K562 (cell line): ENCODE results near the gene ATP6V1A. TPM values are rescaled to one million over a fixed set of nuclear protein-coding genes. Genes with fewer than 3 reads are reported as not detected.

Experiments used
- ARHGAP35 ChIP-seq: fragments of 450-650 bp; IDR thresholded peaks from 2 replicates; pipeline ENCODE4 v1.6.1; 2018; ENCODE audit not compliant: partially characterized antibody
- CHD4 ChIP-seq: fragments of 200-600 bp; sonication (generic); IDR thresholded peaks from 3 replicates; pipeline ENCODE4 v1.6.1; 2012; ENCODE audit warnings: low read depth, mild to moderate bottlenecking, mixed read lengths, low read length, inconsistent platforms; ENCODE audit not compliant: insufficient read depth, insufficient replicate concordance, poor library complexity, severe bottlenecking
- CXXC5 ChIP-seq: fragments of 250-450 bp; sonication (Bioruptor Pico); IDR thresholded peaks from 2 replicates; pipeline ENCODE4 v1.8.0; 2022; ENCODE audit warnings: inconsistent platforms, mild to moderate bottlenecking, moderate library complexity
- ETV5 ChIP-seq: sonication (generic); formaldehyde crosslinking; IDR thresholded peaks from 2 replicates; pipeline ENCODE4 v1.4.0; 2020; ENCODE audit warnings: low read depth, mild to moderate bottlenecking, missing genetic modification reagents
- FOXP4 ChIP-seq: sonication (generic); formaldehyde crosslinking; IDR thresholded peaks from 2 replicates; pipeline ENCODE4 v1.8.0; 2022; ENCODE audit warnings: mild to moderate bottlenecking, missing genetic modification reagents, borderline replicate concordance
- HNRNPH1 ChIP-seq: fragments of 200-400 bp; formaldehyde crosslinking; optimal IDR thresholded peaks from 2 replicates; pipeline ENCODE3; 2017; ENCODE audit warnings: low read depth, mild to moderate bottlenecking, low read length, moderate library complexity
- MED1 ChIP-seq: sonication (generic); formaldehyde crosslinking; IDR thresholded peaks from 2 replicates; pipeline ENCODE4 v1.8.1; 2023; ENCODE audit warnings: missing genetic modification reagents, borderline replicate concordance
- MYBL2 ChIP-seq, 2 experiments: fragments of 450-650 bp in 1 of 2; sonication (generic) in 1 of 2; formaldehyde crosslinking in 1 of 2; IDR thresholded peaks; 2 replicates each; pipeline versions ENCODE4 v1.6.1 to v1.8.1; 2017 to 2022; ENCODE audit warnings: borderline replicate concordance in 1 of 2, inconsistent platforms in 1 of 2, low read depth in 1 of 2, mild to moderate bottlenecking in 1 of 2, missing genetic modification reagents in 1 of 2, moderate library complexity in 1 of 2
- NCOA4 ChIP-seq: fragments of 450-650 bp; IDR thresholded peaks from 2 replicates; pipeline ENCODE4 v1.6.1; 2018; ENCODE audit warnings: mild to moderate bottlenecking; ENCODE audit not compliant: partially characterized antibody
- SAP30 ChIP-seq: fragments of 200-600 bp; sonication (generic); IDR thresholded peaks from 2 replicates; pipeline ENCODE4 v1.6.1; 2012; ENCODE audit warnings: borderline replicate concordance, low read depth, mild to moderate bottlenecking, moderate library complexity, low read length, control low read depth, inconsistent platforms; ENCODE audit not compliant: insufficient read depth, poor library complexity, severe bottlenecking
- STAT5A ChIP-seq: IDR thresholded peaks from 2 replicates; pipeline ENCODE4 v1.6.1; 2012; ENCODE audit warnings: low read length, inconsistent platforms, borderline replicate concordance
- ZKSCAN1 ChIP-seq: fragments of 150-350 bp; IDR thresholded peaks from 2 replicates; pipeline ENCODE4 v1.6.1; 2016; ENCODE audit warnings: low read depth, low read length
- ZNF395 ChIP-seq: fragments of 200-800 bp; sonication (Bioruptor generic); IDR thresholded peaks from 2 replicates; pipeline ENCODE4 v1.6.1; 2017; ENCODE audit warnings: missing genetic modification characterization, missing compliant biosample characterization
- ZNF551 ChIP-seq: fragments of 250-450 bp; sonication (Bioruptor Pico); IDR thresholded peaks from 2 replicates; pipeline ENCODE4 v1.5.0; 2021; ENCODE audit warnings: mild to moderate bottlenecking, moderate library complexity
- ZNF740 ChIP-seq, 3 experiments: fragments of 200-800 bp in 1 of 3; sonication (Bioruptor generic) in 1 of 3; sonication (generic) in 1 of 3; formaldehyde crosslinking in 1 of 3; IDR thresholded peaks; 2 replicates each; pipeline versions ENCODE4 v1.6.1 to v1.8.0; 2016 to 2022; ENCODE audit warnings: mild to moderate bottlenecking in 2 of 3, missing compliant biosample characterization in 2 of 3, missing genetic modification characterization in 2 of 3, missing genetic modification reagents in 1 of 3
- ZNF780A ChIP-seq: fragments of 250-450 bp; sonication (Bioruptor Pico); IDR thresholded peaks from 2 replicates; pipeline ENCODE4 v1.5.0; 2021; ENCODE audit warnings: mild to moderate bottlenecking
- polyA plus RNA-seq, 8 experiments: library from polyadenylated mRNA; depleted of rRNA in 4 of 8; stranded (reverse) in 5 of 8; unstranded in 3 of 8; fragments of >200 nt; fragmentation: Nextera tagmentation in 2 of 8; fragmentation: Illumina TruSeq in 1 of 8; extraction: Ambion mirVana in 2 of 8; extraction: Trizol in 1 of 8; gene quantifications; 2 replicates each; pipeline versions ENCODE4 v1.2.1 to v1.2.3, GENCODE V29; 2011 to 2014; ENCODE audit warnings: inconsistent platforms in 1 of 8, missing spikeins in 1 of 8
- total RNA-seq, 7 experiments: library from RNA; depleted of rRNA in 6 of 7; stranded (reverse); fragments of >200 nt in 6 of 7; fragmentation: Illumina TruSeq in 2 of 7; extraction: Trizol in 2 of 7; gene quantifications; 2 replicates each; pipeline versions ENCODE4 v1.2.1 to v1.2.3, GENCODE V29; 2011 to 2021; ENCODE audit warnings: low replicate concordance in 1 of 7
- TF ChIP-seq, protein P1 (sequence below): fragments of 450-650 bp; IDR thresholded peaks from 2 replicates; pipeline ENCODE4 v1.6.1; 2018; ENCODE audit not compliant: partially characterized antibody

The ATP6V1A gene
- total and polyA plus RNA-seq, 9 of the 15 experiments (the other 6 are each of a cell fraction or from before 2014, with no cell fraction given): 23.6 to 57.1 (median 39.9) TPM

DNA sequence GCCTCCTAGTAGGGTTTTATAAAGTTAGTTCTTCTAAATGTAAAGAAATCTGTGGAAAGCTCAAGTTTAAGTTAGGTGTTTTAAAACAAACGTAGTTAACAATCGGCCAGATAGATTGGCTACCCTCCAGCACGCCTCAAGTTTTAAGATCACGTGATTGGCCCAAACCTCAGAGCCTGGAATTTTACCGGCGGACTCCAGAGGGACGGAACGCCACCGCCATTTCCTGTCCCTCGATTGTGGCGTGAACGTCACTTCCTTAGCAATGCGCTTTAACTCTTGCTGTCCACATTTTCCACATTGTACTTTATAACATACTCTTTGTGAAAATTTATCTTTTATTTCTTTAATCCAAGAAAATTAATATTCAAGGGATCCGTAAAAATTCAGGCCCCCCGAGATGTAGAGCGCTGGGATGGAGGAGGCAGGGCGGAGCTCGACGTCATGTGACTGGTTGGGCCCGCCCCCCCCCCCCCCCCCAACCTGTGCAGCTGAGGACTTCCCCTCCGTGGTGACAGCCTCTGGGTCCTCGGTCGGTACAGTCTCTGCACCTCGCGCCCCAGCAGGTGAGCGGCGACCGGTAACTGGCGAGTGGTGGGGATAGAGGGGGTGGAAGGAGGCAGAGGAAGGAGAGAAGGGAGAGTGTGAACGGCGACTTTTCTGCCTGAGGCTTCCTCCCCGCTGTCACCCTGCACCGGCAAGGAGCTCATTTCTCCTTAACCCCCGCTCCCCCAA is at the start of gene ATP6V1A (continued):
- TF ChIP-seq, protein P1, sequence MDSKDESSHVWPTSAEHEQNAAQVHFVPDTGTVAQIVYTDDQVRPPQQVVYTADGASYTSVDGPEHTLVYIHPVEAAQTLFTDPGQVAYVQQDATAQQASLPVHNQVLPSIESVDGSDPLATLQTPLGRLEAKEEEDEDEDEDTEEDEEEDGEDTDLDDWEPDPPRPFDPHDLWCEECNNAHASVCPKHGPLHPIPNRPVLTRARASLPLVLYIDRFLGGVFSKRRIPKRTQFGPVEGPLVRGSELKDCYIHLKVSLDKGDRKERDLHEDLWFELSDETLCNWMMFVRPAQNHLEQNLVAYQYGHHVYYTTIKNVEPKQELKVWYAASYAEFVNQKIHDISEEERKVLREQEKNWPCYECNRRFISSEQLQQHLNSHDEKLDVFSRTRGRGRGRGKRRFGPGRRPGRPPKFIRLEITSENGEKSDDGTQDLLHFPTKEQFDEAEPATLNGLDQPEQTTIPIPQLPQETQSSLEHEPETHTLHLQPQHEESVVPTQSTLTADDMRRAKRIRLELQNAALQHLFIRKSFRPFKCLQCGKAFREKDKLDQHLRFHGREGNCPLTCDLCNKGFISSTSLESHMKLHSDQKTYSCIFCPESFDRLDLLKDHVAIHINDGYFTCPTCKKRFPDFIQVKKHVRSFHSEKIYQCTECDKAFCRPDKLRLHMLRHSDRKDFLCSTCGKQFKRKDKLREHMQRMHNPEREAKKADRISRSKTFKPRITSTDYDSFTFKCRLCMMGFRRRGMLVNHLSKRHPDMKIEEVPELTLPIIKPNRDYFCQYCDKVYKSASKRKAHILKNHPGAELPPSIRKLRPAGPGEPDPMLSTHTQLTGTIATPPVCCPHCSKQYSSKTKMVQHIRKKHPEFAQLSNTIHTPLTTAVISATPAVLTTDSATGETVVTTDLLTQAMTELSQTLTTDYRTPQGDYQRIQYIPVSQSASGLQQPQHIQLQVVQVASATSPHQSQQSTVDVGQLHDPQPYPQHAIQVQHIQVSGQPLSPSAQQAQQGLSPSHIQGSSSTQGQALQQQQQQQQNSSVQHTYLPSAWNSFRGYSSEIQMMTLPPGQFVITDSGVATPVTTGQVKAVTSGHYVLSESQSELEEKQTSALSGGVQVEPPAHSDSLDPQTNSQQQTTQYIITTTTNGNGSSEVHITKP: peak; percentile 68
- TF ChIP-seq HNRNPH1 (no peak), ZNF740 (CRISPR knock-in tag; IDR thresholded peaks at IDR 0.05) (peak; percentile 79; the same call in 1 of the 2 replicates), ZNF740 (tag; IDR thresholded peaks at IDR 0.05) (peak in 1 of 2 experiments; percentile 94; a peak in 2 of 4 replicates), ZNF395 (CRISPR knock-in tag) (peak; percentile 33), SAP30 (no peak), MED1 (CRISPR knock-in tag) (no peak), ARHGAP35 (no peak), NCOA4 (no peak), ZNF780A (CRISPR knock-in tag) (no peak), MYBL2 (IDR thresholded peaks at IDR 0.05; ENCODE audit: low read depth) (no peak), MYBL2 (CRISPR knock-in tag; IDR thresholded peaks at IDR 0.05; ENCODE audit: borderline replicate concordance) (no peak), FOXP4 (no peak), STAT5A (no peak), ETV5 (no peak), CHD4 (no peak), ZKSCAN1 (no peak), ZNF551 (CRISPR knock-in tag) (no peak), CXXC5 (CRISPR knock-in tag) (no peak; the same call in 1 of the 2 replicates)
